Stimulated activated CD8-positive, alpha-beta memory T cell treated with anti-CD3 and anti-CD28 coated beads, Interleukin-15, amount 100 ng/mL, for 1 hour (primary cell): ENCODE data around the gene FOXS1.
A peak's percentile ranks its signal among the peaks of the same experiment; 100 is the strongest.

ENCODE experiments used
- DNase-seq: peaks from one replicate; pipeline ENCODE4 v3.0.0-alpha.2; 2020; ENCODE audit warnings: low read depth

Gene FOXS1

GRCh38 chr20:31845300-31845863 lies at the start of gene FOXS1:
Gene FOXS1 (minus strand): TSS chr20:31845604. CDS start chr20:31845542, 62 bp downstream.
- no peak for DNase-seq

GRCh38 chr20:31890646-31891045 lies 45.2 kb upstream of the FOXS1 start:
- DNase-seq: no peak

DNA sequence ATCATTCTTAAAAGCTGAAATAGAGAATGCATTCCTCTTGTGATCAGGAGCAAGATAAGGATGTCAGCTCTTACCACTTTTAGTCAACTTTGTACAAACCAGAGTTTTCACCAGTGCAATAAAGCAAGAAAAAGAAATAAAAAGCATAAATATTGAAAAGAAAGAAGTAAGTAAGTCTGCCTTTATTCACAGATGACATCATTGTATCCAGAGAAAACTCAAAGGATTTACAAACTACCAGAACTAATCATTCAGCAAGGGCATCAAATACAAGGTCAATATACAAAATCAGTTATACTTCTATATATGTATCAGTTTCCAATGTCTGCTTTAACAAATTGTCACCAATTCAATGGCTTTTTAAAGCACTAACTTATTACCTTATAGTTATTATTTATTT lies 38.4 kb upstream of the FOXS1 start:
- no peak for DNase-seq

DNA sequence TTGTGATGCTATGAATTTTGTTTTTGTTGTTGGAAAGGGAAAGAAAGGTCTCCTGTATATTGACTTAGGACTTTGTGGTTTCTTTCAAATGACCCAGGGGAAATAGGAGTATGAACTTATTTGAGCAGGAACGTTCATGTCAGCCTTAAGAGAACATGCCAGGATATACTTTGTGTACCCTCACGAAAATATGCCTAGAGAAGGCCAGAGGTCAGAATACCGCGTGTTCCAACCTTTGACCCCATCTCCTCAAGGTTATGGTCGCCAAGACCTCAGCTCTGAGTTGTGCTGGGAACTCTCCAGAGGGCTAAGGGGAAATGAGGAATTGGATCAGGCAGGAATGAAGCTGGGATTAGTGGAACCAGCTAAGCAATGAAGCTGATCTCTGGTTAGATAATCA lies 36.5 kb upstream of the FOXS1 start:
- DNase-seq: no peak

- DNase-seq: peak; percentile 49
These were observed 34.0 kb upstream of the FOXS1 start for GRCh38 chr20:31879143-31879987.

DNA sequence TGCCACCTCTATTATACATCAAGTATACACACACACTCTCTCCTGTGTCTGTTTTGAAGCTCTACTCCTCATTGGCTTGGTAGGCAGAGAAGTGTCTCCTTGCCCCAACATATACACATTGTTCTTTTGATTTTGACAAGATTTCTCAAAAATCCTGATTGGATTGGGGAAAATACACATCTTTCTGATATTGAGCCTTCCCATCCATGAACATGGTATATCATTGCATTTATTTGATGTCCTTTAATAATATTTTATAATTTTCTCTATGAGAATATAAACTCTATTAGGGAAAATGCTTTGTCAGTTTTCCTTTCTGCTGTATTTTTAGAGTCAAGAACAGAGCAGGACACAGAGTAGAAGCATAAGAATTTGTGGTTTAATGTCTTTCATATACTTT lies 32.3 kb upstream of the FOXS1 start:
- no peak for DNase-seq

DNA sequence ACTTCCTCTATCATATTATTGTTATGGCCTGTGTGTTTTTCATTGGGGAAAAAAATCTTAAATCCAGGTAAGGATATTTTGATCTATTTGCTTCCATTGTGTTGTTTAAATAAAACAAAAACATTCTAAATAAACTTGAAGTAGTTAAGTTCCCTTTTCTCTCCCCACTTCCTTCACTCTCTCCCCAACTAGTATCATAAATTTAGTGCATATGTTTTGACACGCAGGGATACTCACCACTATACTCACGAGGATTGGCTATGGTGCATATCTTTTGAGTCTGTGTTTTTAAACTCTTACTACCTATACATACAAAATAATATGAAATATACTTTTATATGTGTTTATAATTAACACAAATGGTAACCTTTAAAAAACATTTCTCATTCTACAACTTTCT lies 30.3 kb upstream of the FOXS1 start:
- DNase-seq: no peak

GRCh38 chr20:31872406-31872805 lies 27.0 kb upstream of the FOXS1 start:
- DNase-seq: no peak

DNA sequence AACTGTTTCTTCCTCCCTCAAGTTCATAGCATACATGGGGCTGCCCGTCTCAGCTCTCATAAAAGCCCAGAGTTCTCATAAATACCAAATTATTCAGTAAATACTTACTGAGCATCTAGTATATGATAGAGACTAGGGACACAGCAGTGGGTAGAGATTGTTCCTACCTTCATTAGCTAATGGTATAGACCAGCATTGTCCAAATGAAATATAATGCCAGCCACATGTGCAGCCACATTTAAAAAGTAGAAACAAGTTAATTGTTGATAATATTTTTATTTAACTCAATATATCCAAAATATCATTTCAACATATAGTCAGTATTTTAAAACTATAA lies 26.2 kb upstream of the FOXS1 start:
- DNase-seq: no peak

- DNase-seq: no peak
These were observed 25.6 kb upstream of the FOXS1 start for GRCh38 chr20:31870726-31871617.

DNA sequence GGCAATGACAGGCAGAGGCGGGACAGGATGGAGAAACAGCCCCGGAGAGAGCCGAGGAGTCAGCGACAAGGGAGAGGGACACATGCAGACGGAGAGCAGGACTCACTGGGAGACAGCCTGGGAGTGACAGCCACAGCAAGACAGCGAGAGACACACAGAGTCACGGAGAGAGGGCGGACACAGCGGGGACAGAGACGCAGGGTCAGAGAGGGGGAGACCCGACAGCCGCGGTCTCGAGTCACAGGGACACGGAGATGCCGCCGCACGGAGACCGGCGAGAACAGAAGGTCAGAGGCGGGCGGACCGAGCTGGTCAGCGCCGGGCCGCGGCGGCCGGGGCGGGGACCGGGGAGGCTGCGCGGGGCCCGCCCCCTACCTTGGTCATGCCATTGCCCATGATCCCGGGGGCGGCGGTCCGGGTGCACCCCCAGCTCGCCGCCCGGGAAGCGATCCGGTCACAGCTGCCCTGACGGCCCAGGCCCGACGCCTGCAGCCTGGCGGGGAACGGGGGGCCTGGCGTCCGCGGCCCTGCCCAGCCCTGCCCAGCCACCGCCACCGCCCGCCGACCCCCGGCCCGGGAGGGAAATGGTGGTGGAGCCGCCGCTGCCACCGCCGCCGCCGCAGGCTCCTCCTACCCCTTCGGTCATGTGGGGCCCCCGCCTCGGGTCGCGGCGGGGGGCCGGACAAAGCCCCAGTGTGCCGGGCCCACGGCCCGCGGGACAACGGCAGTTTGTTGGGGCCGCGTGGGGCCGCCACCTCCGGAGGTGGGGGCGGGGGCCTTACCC lies 24.7 kb upstream of the FOXS1 start, which contains the start of the genes DUSP15 and TTLL9:
Gene DUSP15, minus strand, starts transcription at position 586 of the 784 bp plus-strand sequence. Its CDS starts 190 bp downstream, at position 396.
Gene TTLL9, plus strand, starts transcription at position 693 of the 784 bp plus-strand sequence. CDS start 493 bp downstream, outside the sequence.
- no peak for DNase-seq

- DNase-seq: no peak
These were observed 24.2 kb upstream of the FOXS1 start for GRCh38 chr20:31869673-31869941.

DNA sequence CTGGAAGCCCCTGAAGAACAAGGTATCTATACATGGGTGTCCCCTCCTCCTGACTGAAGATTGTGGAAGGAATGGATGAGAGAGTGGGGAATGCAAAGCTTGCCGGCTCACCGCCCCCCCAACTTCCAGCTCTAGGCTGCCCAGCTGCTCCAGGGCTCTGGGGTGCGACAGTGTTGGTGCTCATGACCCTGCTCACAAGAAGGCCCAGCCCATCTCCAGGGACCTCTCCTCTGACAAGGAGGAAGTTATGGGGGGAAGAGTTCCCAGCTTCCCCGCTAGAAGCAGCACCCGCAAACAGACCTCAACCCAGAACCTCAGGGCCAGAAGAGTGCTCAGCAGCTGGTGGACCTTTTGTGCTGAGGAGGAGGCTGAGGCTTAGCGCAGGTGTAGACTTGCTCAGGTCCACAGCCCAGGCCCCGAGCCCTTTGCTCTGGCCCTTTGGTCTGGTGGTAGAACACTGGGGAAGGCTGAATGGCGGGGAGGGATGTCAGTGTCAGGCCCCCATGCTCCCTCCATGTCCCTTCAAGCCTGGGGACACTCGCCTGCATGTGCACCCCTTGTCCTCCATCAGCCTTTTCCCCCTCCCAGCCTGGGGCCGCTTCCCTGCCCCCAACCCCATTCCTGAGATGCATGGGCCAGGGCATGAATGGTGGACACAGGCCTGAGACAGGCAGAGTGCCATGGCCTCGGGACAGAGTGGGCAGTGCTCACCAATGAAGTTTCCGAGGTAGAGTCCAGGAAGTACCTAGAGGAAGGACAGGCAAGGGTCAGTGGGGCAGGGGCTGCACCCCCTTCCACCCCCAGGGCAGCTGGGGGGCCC lies 23.7 kb upstream of the FOXS1 start:
- no peak for DNase-seq

DNA sequence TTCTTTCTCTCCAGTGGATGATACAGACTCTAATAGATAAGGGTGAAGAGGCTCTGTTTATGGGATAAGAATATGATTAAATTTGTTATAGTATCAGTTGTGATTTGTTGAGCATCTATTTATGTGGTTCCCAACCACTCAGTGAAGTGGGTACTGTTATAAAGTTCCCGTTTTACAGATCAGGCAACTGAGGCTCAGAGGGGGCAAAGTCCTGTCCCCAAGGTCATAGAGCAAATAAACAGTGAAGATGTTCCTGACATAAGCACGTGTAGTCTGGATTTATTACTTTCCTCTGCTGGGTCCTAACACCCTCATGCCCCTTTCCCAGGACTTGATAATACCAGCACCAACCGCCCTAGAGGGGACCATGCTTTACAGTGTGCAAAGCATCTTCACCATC lies 20.8 kb upstream of the FOXS1 start:
- DNase-seq: no peak

GRCh38 chr20:31864521-31865400 lies 19.4 kb upstream of the FOXS1 start:
- DNase-seq: no peak

GRCh38 chr20:31863296-31864085 lies 18.1 kb upstream of the FOXS1 start:
- DNase-seq: no peak

DNA sequence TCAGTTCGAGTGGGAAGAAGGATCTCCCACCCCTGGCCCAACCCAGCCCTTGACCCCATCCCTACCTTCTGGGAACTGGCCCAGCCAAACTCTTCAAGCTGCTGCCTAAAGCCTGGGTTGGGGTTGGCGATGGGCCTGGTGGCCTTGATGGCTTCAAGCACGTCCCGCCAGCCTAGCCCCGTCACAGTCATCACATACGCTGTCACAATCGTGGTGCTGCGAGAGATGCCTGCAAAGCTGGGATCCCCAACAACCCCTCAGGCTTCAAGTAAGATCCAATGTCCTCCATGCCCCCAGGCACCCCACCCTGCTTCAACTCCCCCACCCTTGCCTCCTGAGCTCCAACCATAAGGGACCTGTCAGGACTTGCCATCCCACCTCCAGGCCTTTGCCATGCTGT lies 17.1 kb upstream of the FOXS1 start:
- DNase-seq: no peak

DNA sequence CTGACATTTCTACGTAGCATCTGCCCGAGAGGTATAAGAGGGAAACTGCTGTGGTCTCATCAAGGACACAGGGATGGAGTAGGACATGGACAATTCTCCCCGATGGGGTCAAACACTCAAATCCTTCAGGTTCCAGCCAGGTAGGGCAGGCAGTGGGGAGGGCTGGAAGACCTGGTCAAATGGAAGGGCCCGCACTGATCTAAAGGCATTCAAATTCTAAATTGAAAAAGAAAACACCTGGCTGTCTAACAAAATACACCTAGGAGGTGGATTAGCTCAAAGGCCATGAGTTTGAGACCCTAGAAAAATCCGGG lies 16.7 kb upstream of the FOXS1 start:
- no peak for DNase-seq

DNA sequence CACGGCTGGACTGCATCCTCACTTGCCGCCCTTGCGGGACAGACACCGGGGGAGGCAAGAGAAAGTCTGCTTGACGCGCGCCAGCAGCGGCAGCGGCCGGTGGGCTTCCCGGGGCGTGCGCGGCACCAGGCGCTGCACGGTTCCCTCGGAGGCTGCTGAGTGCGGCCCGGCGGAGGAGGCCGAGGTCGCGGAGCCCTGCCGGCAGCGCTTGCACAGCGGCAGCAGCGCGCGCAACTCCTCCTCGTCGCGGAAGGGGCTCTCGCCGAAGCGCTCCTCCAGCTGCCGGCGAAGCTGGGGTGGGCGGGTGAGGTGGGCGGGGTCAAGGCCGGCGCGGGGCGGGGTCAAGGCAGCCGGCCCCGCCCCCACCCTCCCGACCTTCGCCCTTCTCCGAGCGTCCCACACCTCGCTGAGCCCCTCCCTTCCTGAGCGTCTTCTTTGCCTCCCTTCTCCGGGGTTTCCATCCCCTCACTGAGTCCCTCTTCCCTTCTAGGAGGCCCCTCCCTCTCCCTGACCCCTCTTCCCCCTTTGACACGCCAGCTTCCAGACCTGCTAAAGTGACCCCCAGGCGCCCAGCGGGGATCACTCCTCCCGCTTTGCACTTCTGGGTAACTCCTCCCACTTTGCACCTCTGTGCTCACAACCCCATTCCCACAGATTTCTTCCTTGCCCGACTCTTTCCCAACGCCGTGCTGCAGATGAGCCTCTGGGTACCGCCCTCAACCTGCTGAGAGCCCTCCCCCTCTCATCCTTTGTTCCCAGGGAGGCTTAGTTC lies 16.2 kb upstream of the FOXS1 start:
- peak; percentile 32 for DNase-seq
